HUDEP-2 (cell line): Measurements from ENCODE around the gene RERE.

Experiments used
- DNase-seq, 76 experiments: peaks; one replicate each; lab custom pipeline; 2025; ENCODE audit not compliant: unreplicated experiment in 76 of 76; lab: John Stamatoyannopoulos, UW

The RERE gene

DNA sequence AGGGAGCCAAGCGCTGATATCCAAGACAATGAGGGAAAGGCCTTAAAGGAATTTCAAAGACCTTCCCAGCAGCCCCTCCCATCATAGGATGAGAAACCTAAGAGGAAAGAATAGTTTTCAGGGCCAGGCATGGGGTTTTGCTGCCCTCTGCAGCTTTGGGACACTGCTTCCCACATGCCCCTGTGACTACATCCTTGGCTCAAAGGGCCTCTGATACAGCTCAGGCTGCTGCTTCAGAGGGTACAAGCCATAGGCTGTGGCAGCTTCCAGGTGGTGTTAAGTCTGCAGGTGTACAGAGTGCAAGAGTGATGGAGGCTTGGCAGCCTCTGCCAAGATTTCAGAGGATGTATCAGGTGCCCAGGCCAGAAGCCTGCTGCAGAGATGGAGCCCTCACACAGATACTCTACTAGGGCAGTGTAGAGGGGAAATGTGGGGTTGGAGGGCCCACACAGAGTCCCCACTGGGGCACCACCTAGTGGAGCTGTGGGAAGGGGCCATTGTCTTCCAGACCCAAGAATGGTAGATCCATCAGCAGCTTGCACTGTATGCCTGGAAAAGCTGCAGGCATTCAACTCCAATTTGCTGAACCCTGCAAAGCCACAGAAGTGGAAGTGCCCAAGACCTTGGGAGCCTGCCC lies 373.8 kb downstream of the RERE start:
- no peak for DNase-seq

DNA sequence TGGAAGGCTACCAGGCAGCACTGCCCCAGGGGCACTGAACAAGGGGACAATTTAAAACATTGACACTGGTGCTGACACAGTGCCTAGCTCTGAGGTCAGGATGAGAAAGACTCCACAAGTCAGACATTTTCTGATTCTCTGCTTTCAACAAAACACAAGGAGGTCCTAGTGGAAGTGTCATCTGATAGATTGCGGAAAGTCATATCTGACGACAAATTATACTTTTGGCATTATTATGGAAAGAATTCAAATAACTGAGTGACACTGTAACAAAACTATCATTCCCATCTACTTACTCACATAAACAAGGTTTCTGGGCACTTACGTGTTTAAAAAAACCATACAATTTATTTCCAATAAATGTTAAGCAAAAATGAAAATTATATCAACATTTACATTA lies 376.0 kb downstream of the RERE start:
- no peak for DNase-seq

DNA sequence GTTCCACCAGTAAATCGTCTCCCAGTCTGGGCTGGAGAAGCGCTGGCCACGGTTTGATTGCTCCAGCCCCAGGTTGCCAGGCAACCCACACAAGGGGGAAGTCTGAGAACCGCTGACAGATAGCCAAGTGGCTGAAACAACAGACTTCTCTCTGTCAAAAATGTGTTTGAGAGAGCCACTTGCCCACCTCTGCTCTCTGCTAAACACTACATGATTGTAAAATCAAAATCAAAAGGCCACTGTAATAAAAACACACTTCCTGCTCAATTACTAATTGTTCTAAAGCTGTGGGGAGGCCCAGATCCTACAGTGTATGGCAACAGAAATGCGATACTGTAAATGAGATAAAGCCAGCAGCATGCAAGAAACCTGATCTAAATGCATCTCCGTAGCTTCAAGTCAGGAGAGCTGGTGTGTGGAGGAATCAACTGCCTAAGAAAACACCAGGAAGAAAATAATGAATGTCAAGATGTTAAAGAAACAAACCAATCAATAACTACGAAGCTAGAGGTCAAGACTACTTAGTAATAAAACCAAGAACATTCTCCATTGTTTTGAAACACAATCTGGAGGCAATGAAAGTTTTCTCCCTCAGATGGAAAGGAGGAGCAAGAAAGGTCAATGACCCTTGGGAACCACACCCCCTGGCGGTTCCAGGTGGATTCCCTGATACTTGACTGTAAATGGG lies 378.3 kb downstream of the RERE start:
- DNase-seq, result peak in 47 of 76 experiments; percentile 5 to 69 (median 31)

DNA sequence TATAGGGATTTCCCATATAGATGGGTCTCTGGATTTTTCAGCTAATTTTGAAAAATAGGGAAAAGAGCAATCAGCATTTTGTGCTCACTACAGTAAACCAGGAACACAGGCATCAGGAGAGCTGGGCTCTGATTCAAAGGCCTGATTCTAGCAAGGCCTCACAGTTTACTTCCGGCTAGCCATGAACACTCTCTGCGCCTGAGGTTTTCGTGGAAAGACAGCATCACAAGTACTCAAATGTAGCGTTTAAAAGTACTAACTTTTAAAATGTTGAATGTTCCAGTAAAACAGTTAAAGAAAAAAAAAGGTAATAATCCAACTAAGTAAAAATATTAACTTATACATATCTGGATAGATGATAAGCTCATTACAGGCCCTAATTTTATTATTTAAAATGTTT lies 379.0 kb downstream of the RERE start:
- no peak for DNase-seq

DNA sequence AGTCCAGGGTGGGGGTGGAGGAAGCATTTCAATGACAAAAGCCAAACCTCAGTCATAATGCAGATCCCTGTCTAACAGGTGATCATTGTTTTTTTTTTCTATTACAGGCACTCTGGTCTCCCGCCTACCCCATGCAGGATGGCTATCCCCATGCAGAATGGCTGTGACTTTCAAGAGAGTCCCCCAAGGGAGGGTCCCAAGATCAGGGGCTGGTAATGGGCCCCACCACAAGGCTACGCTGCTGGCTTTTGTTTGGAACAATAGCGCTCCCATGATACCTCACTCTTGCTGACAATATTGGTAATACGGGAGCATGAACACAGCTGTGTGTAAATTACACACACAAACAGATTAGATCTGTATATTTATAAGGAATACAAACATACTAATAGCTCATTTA lies 380.1 kb downstream of the RERE start:
- no peak for DNase-seq

DNA sequence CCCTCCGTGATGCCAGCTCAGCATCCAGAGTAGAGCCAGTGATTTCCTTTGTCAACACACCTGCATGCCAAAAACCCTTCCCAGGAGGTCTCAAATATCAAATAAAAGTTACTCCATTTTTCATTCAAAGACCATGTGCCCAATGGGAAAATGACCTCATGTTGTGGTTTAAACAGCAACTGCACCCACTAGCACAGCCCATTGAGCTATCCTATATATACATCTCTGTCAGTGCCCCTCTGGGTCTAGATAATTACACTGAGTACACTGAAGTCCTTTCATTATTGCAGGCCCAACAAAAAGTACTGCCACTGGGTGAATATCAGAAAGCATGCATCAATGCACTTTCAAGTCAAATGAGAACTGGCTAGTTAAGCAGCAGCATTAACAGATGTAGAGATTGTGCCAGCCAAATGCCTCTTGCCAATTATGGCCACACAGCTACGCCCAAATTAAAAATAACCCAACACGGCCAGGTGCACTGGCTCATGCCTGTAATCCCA lies 381.8 kb downstream of the RERE start:
- no peak for DNase-seq

DNA sequence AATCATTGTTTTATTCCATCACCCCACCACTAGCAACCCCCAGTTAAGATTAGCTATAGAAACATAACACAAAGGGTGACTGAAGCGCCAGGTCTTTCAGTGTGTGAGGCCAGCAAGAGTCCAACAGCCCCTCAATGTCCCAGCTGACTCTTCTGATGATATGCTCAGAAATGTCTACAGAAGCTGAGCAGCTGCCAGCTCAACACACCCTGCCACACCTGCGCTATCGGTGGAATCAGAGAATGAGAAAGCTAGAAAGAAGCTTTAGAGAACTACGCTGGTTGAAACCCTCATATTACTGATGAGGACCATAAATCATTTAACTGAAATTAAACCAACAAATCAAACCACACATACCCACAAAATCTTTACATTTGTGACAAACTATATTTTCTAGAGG lies 383.3 kb downstream of the RERE start:
- DNase-seq, result no peak

DNA sequence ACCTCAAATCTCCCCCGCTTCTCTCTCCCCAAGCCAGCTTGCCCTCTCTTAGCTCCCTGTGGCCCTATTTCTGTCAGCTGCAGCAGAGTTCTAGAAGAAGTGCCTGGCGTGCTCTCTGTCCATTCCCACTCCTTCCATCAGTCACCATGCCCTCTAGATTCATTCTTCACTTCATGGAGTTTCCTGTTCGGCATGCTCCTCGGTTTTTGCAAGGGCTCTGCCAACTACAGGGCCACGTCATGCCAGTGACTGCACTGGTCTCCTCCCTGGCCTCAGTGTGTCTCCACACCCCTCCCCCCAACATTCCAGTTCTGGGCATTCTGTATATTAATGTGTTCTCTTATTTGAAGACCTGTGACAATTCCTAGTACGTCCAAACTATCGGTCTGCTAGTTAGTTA lies 385.7 kb downstream of the RERE start:
- DNase-seq, result no peak

DNA sequence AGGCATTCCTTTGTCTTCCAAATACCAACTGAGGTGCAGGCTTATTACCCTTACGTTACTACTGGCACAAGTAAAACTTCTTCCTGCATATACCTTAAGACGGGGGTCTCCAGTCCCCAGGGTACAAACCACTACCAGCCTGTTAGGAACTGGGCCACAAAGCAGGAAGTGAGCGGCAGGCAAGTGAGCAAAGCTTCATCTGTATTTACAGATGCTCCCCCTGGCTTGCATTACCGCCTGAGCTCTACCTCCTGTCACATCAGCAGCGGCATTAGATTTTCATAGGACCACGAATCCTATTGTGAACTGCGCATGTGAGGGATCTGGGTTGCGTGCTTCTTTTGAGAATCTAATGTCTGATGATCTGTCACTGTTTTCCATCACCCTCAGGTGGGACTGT lies 386.4 kb downstream of the RERE start:
- no peak for DNase-seq

DNA sequence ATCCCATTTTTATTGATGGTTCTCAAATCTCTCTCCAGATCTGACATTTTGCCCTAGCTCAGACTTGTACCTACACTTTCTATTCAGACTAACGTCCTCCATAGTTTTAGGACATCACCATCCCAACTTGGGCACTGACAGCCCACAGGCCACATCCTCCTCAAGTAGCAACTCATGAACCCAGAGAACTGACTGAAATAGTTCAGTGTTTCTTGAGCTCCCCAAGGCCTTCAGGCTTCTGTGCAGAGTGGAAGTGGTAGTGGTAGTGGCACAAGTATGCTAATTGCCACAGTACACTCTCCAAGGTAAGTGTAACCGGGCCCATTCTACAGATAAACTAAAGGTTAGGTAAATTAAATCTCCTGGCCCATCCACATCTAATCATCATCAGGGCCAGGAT lies 387.0 kb downstream of the RERE start:
- DNase-seq, result no peak

DNA sequence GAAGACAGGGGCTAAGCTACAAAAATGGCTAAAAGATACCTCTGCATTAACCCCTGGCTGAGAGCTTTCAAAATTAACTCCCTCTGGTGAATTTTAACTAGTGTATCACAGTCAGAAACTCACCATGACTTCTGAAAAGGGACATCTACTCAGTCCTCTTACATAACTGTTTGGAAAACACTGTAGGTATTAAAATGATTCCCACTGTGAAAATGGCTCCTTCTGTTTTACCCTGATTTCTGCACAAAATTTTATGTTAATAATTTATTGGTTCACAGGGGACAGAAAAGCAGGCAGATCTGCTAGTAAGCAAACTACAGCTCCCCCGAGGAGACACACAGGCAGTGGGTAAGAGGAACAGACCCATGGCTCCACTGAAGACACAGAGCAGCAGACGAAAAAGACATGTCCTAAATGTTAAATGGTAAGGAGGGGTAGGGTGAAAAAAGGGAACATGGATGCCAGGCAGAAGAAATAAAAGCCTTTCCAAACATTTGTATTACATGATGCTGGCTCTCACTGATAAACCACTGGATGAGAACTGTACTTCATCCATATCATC lies 387.8 kb downstream of the RERE start:
- DNase-seq, result no peak

DNA sequence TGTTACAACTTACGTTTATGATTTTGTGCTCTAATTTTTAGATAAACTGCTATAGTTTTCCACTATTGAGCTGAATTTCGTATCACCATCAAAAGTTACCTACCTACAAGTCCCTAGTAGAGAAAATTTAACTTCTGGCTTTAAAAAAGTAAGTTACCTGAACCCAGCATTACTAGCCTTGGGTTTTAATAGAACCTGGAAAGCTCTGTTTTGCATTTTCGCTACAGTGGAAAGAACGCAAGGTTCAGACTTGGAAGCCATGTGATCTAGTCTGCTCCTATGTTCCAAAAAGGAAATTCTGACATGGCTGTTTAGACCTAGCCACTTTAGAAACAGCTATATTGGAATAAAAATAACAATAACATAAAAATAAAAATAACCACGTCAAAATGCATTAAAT lies 389.0 kb downstream of the RERE start:
- DNase-seq, result no peak

DNA sequence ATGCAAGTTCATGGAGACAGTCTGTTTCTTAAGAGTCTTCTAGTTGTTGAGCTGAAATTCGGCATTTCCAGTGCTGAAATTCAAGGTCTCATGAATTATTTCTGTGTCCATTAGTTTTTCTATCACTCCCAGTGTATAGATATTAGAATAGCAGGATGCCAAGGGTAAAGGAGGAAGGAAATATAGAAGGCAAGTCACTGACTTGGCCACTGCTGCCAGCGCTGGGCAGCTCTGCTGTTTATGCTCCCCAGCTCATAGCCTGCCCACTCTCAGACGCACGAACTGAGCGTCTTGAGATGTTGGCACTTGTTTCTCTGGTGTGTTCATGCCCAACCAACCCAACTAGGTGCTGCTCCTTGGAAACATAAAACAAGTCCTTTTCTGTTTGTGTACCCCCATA lies 389.5 kb downstream of the RERE start:
- no peak for DNase-seq

DNA sequence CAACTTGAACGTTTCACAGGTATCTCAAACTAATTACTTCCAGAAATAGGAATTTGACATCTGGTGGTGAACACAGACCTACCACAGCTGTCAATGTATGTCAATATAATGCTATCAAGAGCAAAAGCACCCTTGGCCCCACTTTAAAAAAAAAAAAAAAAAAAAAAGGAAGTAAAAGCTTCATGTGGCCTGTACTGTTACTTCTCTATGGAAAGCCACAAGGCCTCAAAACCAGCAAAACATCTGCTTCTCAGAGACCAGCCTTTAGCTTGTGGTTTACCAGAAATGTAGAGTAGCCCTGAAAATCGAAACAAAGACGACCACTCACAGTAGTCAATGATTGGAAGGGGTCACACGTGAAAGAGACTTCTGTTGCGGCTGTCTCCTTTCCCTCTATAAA lies 389.9 kb downstream of the RERE start:
- DNase-seq, result peak in 2 of 76 experiments; percentile 8 to 19

DNA sequence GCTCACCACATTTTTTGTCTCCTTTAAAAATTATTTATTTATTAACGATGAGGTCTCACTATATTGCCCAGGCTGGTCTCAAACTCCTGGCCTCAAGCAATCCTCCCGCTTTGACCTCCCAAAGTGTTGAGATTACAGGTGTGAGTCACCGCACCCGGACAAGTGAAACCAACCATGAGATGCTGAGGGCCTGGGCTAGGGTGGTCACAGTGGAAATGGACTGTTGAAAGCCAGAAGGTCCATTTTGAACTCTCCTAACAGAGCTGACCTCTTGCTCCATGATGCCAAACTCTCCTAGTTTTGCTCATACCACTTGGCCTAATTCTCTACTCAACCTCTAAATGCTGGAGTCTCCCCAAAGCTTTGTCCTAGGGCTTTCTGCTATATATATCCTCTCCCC lies 390.4 kb downstream of the RERE start:
- no peak for DNase-seq

DNA sequence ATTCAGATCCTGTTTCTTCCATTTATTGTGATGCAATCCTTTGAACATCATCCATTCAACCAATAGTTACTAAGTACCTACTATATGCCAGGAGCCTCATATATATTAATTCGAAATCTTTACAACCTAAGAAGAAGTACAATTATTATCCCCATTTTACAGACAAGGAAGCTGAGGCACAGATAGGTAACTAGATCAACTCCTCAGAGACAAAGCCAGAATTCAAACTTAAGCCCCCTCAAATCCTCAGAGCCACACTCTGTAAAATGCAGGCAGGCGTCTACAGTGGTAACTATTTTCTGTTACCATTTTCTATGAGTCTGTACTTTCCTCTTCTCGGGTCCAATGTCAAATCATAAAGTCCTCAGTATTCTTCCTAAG lies 391.7 kb downstream of the RERE start:
- no peak for DNase-seq

DNA sequence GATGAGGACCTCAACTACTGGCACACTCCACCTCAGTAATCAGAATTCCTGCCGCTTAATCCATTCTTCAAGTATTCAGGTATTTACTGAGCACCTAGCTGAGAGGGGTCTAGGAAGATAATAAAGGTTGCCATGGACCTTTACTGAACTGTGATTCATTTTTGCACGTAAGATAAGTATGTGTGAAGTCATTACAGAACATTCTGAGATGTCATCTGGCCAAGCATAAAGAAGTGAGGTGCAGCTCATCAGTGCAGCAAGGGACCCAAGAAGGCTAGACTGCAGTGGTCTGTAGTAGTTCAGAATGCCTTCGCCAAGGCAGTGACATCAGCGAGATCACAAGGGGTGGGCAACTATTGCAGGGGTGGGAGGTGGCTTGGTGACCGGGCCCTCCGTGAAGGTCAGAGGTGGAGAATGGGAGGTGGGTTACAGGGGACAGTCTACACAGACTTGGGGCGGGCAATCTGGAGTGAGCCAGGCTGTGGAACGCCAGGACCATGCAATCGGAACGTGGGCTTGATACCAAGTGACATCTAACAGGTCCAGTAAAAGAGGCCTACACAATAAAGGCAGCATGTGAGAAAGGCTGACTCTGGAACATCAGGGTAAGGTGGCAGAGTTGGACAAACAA lies 392.2 kb downstream of the RERE start:
- DNase-seq, result no peak

DNA sequence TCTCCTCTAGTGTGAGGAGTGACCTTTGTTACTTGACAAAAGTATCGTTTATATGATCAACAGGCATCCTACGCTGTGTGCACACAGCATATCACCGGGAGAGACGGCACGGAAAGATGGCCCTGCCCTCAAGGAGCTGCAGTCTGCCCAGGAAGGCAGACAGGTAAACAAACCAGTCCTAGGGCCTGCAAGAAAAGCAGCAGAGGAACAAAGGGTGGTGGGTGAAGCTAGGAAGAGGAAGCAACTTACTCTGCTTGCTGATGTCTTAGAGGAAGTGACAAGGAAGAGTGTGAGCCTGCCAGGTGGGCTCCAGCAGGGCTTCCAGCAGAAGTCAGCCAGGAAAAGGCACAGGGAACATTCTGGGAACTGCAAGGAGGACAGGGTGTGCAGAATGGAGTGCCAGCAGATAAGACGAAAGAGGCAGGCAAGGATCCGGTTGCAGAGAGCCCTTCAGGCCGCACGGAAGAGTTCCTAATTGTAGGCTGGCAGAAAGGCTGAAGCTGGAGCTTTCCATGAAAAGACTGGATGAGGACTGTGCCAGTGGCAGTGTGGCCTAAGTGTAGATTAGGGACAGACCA lies 392.8 kb downstream of the RERE start:
- DNase-seq, result peak in 18 of 76 experiments; percentile 3 to 44 (median 23)

DNA sequence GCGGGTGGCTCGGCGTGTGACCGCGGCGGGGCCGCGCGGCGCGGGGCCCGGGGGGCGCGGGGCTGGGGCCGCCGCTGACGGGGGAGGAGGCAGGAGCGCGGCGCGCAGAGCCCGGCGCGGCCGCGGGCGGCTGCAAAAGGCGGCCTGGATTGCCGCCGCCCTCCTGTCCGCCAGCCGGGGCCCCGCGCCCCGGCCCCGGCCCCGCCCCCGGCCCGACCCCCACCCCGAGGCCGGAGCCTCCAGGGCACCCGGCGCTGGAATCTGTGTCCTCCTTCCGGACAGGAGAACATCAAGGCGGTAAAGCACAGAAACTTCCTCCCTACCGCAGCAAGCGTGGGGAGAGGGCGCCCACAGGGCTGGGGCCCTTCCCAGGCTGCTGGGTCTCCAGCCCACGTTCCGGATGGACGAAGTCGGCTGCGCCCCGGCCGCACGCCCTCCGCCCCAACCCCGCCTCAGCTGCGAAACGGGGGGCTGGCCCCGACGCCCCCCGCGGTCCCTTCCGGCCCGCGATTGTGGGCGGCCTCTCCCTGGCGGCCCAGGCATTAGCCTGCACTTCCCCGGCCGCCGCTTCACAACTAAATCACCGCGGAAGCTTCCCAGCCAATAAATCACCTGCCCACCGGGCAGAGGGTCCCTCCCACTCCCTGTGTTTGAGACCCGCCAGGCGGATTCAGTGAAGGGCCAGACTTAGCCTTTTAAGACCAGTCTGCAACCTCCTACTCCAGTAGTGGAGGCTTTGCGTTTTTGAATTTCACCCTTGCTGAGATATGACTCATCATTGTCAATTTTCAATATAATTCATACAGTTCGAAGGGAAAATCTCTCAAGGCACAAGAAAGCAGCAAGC lies 393.5 kb downstream of the RERE start:
- DNase-seq, result peak in 14 of 76 experiments; percentile 6 to 32 (median 20)

DNA sequence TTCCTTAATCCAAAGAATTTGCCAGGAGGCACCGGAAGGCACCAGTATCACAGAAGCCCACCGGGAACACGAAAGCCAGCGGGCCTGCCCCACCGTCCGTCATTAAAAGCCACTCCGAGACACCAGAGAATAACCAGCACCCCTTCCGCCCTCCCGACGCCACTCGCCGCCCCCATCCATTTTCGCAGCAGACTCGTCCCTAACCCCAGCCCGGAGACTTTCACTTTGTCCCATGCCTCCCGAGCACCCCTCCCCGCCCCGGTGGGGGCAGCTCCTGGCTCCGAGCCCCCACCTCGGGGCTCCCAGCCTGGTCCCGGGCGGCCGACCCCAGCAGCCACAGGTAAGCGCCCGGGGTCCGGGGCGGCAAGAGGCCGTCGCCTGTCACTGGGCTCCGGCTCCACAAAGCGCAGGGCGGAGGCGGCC lies 394.2 kb downstream of the RERE start:
- peak in 3 of 76 experiments; percentile 15 to 49 (median 29) for DNase-seq
